ENCODE measurements around the gene GPR148.

GRCh38 chr2:130736487-130736886, 7.6 kb downstream of the GPR148 start:
- TF ChIP-seq POLR2A (IDR thresholded peaks at IDR 0.05; ENCODE audit: low read depth, low read length) (no peak), POLR2AphosphoS5 (IDR thresholded peaks at IDR 0.05; ENCODE audit: low read depth, low read length) (no peak)

Measured in GM12892 (cell line).